Thoracic aorta (tissue), 2 donors: ENCODE data around the gene KLHL26. TPM values are rescaled to one million over a fixed set of nuclear protein-coding genes. Genes with fewer than 3 reads are reported as not detected.
A peak's percentile ranks its signal among the peaks of the same experiment; 100 is the strongest.

Source experiments
- ATAC-seq: fragments of 150-250 bp; one replicate; pipeline ENCODE4 v1.8.0; 2017; ENCODE audit warnings: low read depth; ENCODE audit not compliant: insufficient number of reproducible peaks, low FRiP score
- DNase-seq: peaks from one replicate; pipeline ENCODE4 v3.0.0-alpha.2; 2020; ENCODE audit warnings: low spot score
- H3K27ac ChIP-seq, 2 donors: fragments of 200-600 bp; sonication (generic); 1 replicate in 1 of 2; 2 replicates in 1 of 2; pipeline ENCODE4 v1.5.1; 2016; ENCODE audit warnings: mild to moderate bottlenecking in 2 of 2, moderate library complexity in 2 of 2
- H3K27me3 ChIP-seq: fragments of 200-600 bp; sonication (generic); replicated peaks from 2 replicates; pipeline ENCODE4 v1.6.0; 2016; ENCODE audit warnings: mild to moderate bottlenecking; ENCODE audit not compliant: insufficient read depth
- H3K36me3 ChIP-seq: fragments of 200-600 bp; sonication (generic); one replicate; pipeline ENCODE4 v1.5.1; 2016
- H3K4me1 ChIP-seq, 2 donors: fragments of 200-600 bp; sonication (generic); 1 replicate in 1 of 2; 2 replicates in 1 of 2; pipeline versions ENCODE4 v1.5.1 to v1.6.0; 2016; ENCODE audit warnings: low read depth in 2 of 2, mild to moderate bottlenecking in 1 of 2; ENCODE audit not compliant: control insufficient read depth in 1 of 2
- H3K4me3 ChIP-seq: fragments of 200-600 bp; sonication (generic); 2 replicates; pipeline ENCODE4 v1.5.1; 2016; ENCODE audit warnings: mild to moderate bottlenecking
- H3K9me3 ChIP-seq: fragments of 200-600 bp; sonication (generic); 2 replicates; pipeline ENCODE4 v1.5.1; 2016
- CTCF ChIP-seq: fragments of 200-600 bp; sonication (generic); IDR thresholded peaks from one replicate; pipeline ENCODE4 v1.5.1; 2019; ENCODE audit warnings: antibody characterized with exemption
- total RNA-seq, 2 donors: library from RNA; depleted of rRNA; stranded (reverse); fragments of >200 nt; gene quantifications; one replicate each; pipeline versions ENCODE4 v1.1.0 to v1.2.3, GENCODE V29; 2016

Gene KLHL26
- total RNA-seq, 2 donors from 2014 or later: 11.2 to 24.5 TPM

- Histone ChIP-seq H3K4me3 (no peak overlapping the region), H3K27me3 (no peaks in the 10 kb centered on the region), H3K27ac (no peak overlapping the region), H3K4me1 (peaks cover 4 to 12% of the 10 kb centered on the region in 2 donors), H3K9me3 (no peaks in the 10 kb centered on the region), H3K36me3 (no peaks in the 10 kb centered on the region)
- TF ChIP-seq CTCF: no peak
- DNase-seq: peak; percentile 12
- ATAC-seq: no peak
Observed at GRCh38 chr19:18710996-18711751, 74.3 kb downstream of the KLHL26 start.

- Histone ChIP-seq H3K4me1 (peaks cover 4 to 12% of the 10 kb centered on the region in 2 donors), H3K27me3 (no peaks in the 10 kb centered on the region), H3K36me3 (no peaks in the 10 kb centered on the region), H3K4me3 (no peak overlapping the region), H3K9me3 (no peaks in the 10 kb centered on the region), H3K27ac (no peak overlapping the region)
- ATAC-seq (no peak), DNase-seq (no peak)
- TF ChIP-seq CTCF: no peak
Observed at GRCh38 chr19:18711893-18712292, 75.1 kb downstream of the KLHL26 start.

GRCh38 chr19:18712981-18713380 is 76.2 kb downstream of the KLHL26 start:
- ATAC-seq (no peak), DNase-seq (no peak)
- no peaks in the 10 kb centered on the region for H3K9me3 ChIP-seq
- H3K27ac ChIP-seq: no peak overlapping the region
- H3K36me3 ChIP-seq: no peaks in the 10 kb centered on the region
- H3K27me3 ChIP-seq: no peaks in the 10 kb centered on the region
- H3K4me3 ChIP-seq: no peak overlapping the region
- TF ChIP-seq CTCF: no peak
- H3K4me1 ChIP-seq: peaks cover 4 to 12% of the 10 kb centered on the region in 2 donors

GRCh38 chr19:18713550-18714117 is 76.8 kb downstream of the KLHL26 start:
- peaks cover 4 to 12% of the 10 kb centered on the region in 2 donors for H3K4me1 ChIP-seq
- H3K36me3 ChIP-seq: no peaks in the 10 kb centered on the region
- no peak overlapping the region for H3K27ac ChIP-seq
- DNase-seq (no peak), ATAC-seq (no peak)
- no peaks in the 10 kb centered on the region for H3K27me3 ChIP-seq
- no peak for TF ChIP-seq CTCF
- H3K9me3 ChIP-seq: no peaks in the 10 kb centered on the region
- H3K4me3 ChIP-seq: no peak overlapping the region

- no peaks in the 10 kb centered on the region for H3K36me3 ChIP-seq
Observed at GRCh38 chr19:18715416-18715815, 78.6 kb downstream of the KLHL26 start.

More at GRCh38 chr19:18715416-18715815, 78.6 kb downstream of the KLHL26 start:
- no peaks in the 10 kb centered on the region for H3K9me3 ChIP-seq
- H3K27me3 ChIP-seq: no peaks in the 10 kb centered on the region
- no peak for TF ChIP-seq CTCF
- ATAC-seq (no peak), DNase-seq (no peak)
- H3K4me3 ChIP-seq: no peak overlapping the region
- no peak overlapping the region for H3K27ac ChIP-seq
- peaks cover 4 to 12% of the 10 kb centered on the region in 2 donors for H3K4me1 ChIP-seq
